ENCODE results near the gene CEP250.

DNA sequence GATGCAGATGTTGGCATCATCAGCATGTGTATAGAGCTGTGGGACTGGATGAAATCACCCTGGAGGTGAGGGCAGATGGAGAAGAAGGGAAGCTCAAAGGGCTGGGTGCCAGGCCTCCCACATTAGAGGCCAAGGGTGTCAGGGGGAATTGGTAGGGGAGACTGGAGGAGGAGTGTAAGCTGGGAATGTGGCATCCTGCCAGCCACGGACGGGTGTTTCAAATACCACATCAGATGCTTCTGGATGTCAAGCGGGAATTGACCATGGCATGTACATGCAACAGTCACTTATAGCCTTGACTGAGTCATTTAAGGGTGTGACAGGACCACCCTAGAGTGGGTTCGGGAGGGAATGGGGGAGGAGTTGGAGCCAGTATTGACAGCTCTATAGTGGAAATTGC, 96.1 kb downstream of the CEP250 start:
- TF ChIP-seq, protein P1, sequence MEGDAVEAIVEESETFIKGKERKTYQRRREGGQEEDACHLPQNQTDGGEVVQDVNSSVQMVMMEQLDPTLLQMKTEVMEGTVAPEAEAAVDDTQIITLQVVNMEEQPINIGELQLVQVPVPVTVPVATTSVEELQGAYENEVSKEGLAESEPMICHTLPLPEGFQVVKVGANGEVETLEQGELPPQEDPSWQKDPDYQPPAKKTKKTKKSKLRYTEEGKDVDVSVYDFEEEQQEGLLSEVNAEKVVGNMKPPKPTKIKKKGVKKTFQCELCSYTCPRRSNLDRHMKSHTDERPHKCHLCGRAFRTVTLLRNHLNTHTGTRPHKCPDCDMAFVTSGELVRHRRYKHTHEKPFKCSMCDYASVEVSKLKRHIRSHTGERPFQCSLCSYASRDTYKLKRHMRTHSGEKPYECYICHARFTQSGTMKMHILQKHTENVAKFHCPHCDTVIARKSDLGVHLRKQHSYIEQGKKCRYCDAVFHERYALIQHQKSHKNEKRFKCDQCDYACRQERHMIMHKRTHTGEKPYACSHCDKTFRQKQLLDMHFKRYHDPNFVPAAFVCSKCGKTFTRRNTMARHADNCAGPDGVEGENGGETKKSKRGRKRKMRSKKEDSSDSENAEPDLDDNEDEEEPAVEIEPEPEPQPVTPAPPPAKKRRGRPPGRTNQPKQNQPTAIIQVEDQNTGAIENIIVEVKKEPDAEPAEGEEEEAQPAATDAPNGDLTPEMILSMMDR (IDR thresholded peaks at IDR 0.05), result no peak
- TF ChIP-seq ZFX (IDR thresholded peaks at IDR 0.05; ENCODE audit: borderline replicate concordance), result no peak

All from 22Rv1 (cell line).